Stimulated activated CD8-positive, alpha-beta memory T cell treated with anti-CD3 and anti-CD28 coated beads, Interleukin-15, amount 100 ng/mL, for 4 hours (primary cell): ENCODE results near the gene GALNT10.
A peak's percentile ranks its signal among the peaks of the same experiment; 100 is the strongest.

Experiments used
- DNase-seq, 2 donors: peaks; one replicate each; pipeline ENCODE4 v3.0.0-alpha.2; 2020; ENCODE audit warnings: low read depth in 2 of 2

Gene GALNT10

GRCh38 chr5:154203798-154204578 lies 13.5 kb downstream of the GALNT10 start:
- DNase-seq = no peak

GRCh38 chr5:154205441-154206117 lies 15.0 kb downstream of the GALNT10 start:
- no peak for DNase-seq

GRCh38 chr5:154206311-154206710 lies 15.8 kb downstream of the GALNT10 start:
- no peak for DNase-seq

GRCh38 chr5:154207204-154207603 lies 16.7 kb downstream of the GALNT10 start:
- DNase-seq = no peak

- no peak for DNase-seq
Measured at GRCh38 chr5:154209591-154210081, 19.1 kb downstream of the GALNT10 start.

GRCh38 chr5:154210163-154210562 lies 19.6 kb downstream of the GALNT10 start:
- no peak for DNase-seq

- DNase-seq = no peak
Measured at GRCh38 chr5:154211641-154212390, 21.3 kb downstream of the GALNT10 start.

GRCh38 chr5:154213592-154213991 lies 23.1 kb downstream of the GALNT10 start:
- DNase-seq = no peak

- DNase-seq = no peak
Measured at GRCh38 chr5:154214371-154215106, 24.0 kb downstream of the GALNT10 start.

GRCh38 chr5:154215571-154216325 lies 25.2 kb downstream of the GALNT10 start:
- no peak for DNase-seq

- no peak for DNase-seq
Measured at GRCh38 chr5:154217462-154217861, 26.9 kb downstream of the GALNT10 start.

- no peak for DNase-seq
Measured at GRCh38 chr5:154218786-154219185, 28.3 kb downstream of the GALNT10 start.

- no peak for DNase-seq
Measured at GRCh38 chr5:154220625-154221024, 30.1 kb downstream of the GALNT10 start.

- DNase-seq = peak; percentile 8 to 11
Measured at GRCh38 chr5:154221371-154221896, 30.9 kb downstream of the GALNT10 start.

- DNase-seq = no peak
Measured at GRCh38 chr5:154222414-154222813, 31.9 kb downstream of the GALNT10 start.

GRCh38 chr5:154223320-154223719 lies 32.8 kb downstream of the GALNT10 start:
- DNase-seq = no peak

GRCh38 chr5:154227090-154227489 lies 36.6 kb downstream of the GALNT10 start:
- DNase-seq = no peak

GRCh38 chr5:154228696-154229095 lies 38.2 kb downstream of the GALNT10 start:
- no peak for DNase-seq

GRCh38 chr5:154230526-154230925 lies 40.0 kb downstream of the GALNT10 start:
- no peak for DNase-seq

- DNase-seq = no peak
Measured at GRCh38 chr5:154234551-154234950, 44.0 kb downstream of the GALNT10 start.

- DNase-seq = no peak
Measured at GRCh38 chr5:154236011-154236410, 45.5 kb downstream of the GALNT10 start.
